Stimulated activated CD4-positive, alpha-beta T cell treated with anti-CD3 and anti-CD28 coated beads, Interleukin-12 subunit alpha, Interleukin-12 subunit beta, amount 100 ng/mL, for 4 hours (primary cell): ENCODE results near the gene VPREB1.
"Not testable (repeated sequence)": the region's sequence is repeated elsewhere in the genome, so short reads cannot be mapped to it uniquely, and the experiment has no call there.

Source experiments
- DNase-seq: peaks from one replicate; pipeline ENCODE4 v3.0.0-alpha.2; 2020

VPREB1 gene

GRCh38 chr22:22214819-22215329, 29.7 kb upstream of the VPREB1 start:
- DNase-seq = no peak

DNA sequence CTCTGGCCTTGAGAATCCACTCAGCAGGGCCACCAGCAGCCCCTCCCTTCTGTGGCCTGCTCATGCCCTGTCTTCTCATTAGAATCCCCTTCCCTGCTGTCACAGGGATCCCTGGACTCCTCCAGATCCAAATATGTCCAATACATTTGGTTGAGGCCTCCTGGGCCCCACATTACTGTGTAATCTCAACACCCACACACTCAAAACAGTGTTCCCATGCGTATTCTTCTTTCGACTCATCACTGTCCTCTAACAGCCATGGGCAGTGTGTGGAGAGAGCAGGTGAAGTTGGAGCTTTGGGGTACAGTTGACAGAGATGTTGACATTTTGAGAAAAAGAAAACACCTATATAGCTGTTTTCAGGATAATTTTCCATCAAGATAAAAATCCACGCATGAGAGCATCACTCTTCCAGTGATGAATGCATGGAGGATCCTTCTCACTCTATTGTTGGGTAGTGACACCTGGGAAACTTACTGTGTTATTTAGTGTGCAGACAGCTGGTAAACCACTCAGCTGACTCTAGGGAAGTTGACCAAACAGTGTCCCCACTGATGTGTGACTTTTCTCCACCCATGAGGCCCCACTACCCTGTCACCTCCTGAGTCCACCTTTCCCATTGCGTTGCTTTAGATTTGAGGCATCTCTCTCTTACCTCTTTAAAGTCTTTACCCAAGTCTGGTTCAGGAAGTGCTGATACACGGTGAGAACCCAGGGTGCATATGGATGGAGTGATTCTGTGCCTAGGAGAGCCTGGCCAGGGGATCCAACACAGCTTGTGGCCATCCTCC, 28.7 kb upstream of the VPREB1 start:
- DNase-seq = no peak

DNA sequence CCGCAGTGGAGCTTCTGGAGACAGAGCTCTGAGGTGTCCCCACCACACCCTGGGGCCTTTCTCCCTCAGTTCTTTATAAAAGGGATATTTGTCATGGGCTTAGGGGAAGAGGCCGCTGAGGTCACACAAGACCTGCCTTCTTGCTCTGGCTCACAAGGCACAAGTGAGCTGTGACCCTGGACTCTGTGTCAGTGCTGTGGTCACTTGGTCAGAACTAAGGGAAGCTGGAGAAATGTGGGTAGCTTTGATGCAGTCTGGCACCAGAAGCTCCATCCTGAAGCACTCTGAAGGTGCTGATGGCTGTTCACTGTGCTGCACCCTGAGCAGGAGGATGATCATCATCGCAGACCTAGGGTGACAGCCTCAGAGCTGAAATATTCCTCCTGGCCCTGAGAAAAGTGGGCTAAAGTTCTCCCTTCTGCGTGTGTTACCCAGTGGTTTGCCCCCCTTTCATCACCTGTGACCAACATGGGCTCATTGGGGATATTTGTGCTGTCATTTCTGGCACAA, 28.1 kb upstream of the VPREB1 start:
- DNase-seq = no peak

GRCh38 chr22:22218302-22218701, 26.3 kb upstream of the VPREB1 start:
- DNase-seq = no peak

DNA sequence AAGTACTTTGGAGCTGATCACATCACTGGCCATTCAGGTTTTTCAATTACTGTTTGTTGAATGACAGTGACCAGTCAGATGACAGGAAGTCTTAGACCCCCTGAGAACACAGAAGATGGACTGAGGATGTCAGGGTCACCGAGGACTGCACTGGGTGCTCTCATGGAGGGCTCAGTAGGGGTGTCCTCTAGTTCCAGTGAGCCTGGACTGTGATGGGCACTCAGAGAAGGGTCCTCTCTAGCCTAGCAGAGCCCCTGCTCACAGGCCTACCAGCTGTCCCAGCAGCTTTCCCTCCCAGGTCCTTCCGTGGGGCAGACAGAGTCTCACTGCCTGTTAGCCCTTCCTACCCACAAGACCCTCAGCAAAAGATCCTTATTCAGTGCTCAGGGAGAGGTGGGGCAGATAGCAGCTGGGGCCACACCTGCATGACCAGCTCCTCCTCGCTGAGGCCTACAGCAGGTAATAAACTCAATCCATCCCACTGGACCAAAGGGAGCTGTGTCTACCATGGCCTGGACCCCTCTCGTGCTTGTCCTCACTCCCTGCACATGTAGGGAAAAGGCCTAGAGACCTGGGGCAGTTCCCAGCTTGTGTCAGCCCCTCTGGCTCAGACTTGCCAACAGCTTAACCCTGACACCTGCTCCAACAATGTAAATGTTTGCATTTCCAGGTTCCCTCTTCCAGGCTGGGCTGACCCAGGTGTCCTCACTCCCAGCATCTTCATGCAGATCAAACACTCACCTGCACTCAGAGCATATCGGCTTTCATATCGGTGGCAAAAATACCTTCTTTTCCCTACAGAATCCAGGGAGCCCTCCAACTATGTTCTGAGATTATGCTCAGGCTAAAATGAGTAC, 25.2 kb upstream of the VPREB1 start:
- DNase-seq = no peak

GRCh38 chr22:22221043-22221442, 23.5 kb upstream of the VPREB1 start:
- DNase-seq = not testable (repeated sequence)

GRCh38 chr22:22226448-22227187, 18.0 kb upstream of the VPREB1 start:
- DNase-seq = no peak

DNA sequence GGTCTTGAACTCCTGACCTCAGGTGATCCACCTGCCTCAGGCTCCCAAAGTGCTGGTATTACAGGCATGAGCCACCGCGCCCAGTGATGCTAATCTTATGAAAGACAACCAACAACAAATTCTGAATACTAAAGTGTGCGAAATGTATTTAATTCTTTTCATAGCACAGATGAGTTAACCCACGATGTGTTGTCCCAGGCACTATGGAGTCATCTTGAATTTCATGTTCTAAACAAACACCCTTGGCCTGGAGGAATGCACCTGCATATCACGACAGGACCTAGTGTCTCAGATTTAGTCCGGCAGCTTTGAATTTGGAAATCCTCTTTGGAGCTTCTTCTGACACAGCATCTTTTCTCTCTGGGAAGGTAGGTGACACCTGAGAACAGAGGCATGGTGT, 16.2 kb upstream of the VPREB1 start:
- no peak for DNase-seq

- DNase-seq = no peak
Observed at GRCh38 chr22:22228921-22229320, 15.7 kb upstream of the VPREB1 start.

DNA sequence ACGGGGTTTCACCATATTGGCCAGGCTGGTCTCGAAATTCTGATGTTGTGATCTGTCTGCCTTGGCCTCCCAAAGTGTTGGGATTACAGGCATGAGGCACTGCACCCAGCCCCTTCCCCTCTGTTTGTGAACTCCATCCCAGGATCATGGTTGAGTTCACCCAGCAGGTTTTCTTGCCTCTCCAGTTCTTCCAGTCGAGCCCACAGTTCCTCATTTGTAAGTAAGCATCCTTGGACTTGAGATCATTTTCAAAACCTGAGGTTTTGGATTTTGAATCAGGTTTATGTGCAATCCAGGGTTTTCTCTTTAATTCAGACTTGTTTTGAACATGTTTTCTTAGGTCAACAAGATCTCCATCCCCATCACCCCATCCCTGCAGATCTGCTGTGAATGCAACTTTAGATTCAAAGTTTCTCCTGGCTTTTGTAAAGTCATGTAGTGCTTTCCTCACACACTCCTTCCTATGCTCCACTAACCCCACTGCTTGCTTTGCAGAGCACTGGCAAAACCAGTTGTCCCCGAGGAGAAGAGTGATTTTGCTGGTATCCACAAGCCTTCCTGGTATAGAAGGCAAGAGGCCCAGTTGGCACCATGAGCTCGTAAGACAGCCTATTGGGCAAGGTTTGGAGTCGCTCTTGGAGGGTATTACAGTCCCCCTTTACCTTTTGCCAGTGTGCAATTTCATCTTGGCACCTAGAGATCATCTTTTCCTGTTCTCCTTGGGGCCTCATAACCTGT, 14.7 kb upstream of the VPREB1 start:
- no peak for DNase-seq

DNA sequence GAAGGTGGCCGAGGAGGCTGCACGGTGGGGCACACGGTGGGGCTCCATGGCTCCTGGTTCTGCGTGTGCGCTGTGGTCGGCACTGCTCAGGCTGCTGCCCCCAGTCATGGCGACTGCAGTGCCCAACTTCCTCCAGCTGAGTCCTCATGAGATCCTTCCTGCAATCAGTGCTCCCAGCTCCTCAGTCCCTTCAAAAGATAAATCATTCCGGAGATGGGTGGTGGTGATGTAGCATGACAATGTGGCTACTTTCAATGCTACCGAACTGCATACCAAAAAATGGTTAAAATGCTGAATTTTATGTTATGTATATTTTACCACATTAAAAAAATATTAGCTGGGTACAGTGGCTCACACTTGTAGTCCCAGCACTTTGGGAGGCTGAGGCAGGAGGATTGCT, 14.1 kb upstream of the VPREB1 start:
- DNase-seq = no peak

GRCh38 chr22:22233081-22233480, 11.5 kb upstream of the VPREB1 start:
- no peak for DNase-seq

GRCh38 chr22:22235558-22235957, 9.0 kb upstream of the VPREB1 start:
- peak; percentile 62 for DNase-seq

DNA sequence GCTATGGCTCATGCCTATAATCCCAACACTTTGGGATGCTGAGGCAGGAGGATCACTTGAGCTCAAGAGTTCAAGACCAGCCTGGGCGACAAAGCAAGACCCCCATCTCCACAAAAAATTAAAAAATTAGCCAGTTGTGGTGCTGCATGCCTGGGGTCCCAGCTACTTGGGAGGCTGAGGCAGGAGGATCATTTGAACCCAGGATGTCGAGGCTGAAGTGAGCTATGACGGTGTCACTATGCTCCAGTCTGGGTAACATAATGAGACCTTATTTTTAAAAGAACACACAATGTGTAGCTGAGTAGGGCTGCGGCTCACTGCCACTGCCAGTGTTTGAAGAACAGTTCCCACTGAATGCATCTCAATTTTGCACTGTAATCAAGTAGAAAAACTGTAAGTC, 7.1 kb upstream of the VPREB1 start:
- DNase-seq = no peak

GRCh38 chr22:22239311-22239939, 5.2 kb upstream of the VPREB1 start:
- DNase-seq = no peak

DNA sequence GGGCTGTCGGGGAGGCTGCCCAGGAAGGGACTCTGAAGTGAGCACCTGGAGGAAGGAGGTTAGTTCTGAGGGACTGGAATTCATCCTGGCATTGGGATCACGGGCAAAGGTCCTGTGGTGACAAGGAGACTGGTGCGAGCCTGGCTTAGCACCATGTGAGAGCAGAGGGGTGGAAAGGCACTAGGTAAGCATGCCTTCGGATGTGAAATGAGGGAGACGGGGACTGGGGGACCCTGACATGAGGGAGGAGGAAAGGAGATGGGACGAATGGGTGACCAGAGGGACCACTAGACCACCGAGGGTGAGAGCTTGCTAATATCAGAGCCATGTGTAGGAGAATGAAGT, 3.1 kb upstream of the VPREB1 start:
- no peak for DNase-seq

DNA sequence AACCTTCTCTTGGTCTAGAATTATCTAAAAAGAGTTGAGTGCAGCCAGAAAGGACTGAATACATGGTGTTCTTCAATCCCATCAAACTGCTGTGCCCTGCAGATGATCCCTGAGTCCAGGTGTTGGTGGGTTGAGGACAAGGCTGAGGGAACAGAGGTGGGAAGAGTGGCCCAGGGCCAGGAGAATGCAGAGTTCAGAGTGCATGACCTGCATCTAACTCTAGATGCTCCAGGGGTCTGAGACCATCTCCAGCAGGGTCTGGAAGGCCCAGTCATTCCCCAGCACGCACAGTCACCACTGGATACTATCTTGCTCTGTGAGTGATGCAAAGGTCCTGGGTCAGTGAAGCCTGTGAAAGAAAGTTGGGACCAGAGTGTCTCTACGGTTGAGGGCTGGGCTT, 2.1 kb upstream of the VPREB1 start:
- no peak for DNase-seq

DNA sequence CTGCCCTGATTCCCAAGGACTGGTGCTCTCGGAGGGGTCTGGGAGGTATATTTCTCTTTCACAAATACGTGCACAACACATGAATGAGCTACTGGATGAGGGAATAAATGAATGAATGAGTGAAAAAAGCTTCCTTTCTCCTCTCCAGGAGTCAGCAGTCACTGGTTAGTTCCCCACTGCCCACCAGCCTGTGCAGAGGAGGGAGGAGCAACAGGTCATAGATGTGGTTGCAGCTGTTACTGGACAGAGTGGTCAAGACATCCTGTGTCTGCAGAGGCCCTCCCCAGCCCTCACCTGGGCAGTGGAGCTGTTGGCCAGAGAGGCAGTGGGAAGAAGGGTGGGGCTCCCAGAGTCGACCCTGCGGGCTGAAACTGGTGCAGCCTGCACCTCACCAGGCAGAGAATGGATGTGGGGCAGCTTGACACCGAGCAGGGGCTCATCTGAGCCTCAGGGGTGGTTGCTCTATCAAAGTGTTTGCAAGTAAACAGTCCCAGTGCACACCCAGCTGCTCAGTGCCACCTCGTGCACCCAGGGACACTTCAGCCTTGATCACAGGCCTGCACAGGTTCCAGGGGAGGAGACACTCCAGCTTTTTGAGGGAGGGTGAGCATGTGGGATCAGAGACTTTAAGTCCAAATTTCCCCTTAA, 1.4 kb upstream of the VPREB1 start:
- no peak for DNase-seq

DNA sequence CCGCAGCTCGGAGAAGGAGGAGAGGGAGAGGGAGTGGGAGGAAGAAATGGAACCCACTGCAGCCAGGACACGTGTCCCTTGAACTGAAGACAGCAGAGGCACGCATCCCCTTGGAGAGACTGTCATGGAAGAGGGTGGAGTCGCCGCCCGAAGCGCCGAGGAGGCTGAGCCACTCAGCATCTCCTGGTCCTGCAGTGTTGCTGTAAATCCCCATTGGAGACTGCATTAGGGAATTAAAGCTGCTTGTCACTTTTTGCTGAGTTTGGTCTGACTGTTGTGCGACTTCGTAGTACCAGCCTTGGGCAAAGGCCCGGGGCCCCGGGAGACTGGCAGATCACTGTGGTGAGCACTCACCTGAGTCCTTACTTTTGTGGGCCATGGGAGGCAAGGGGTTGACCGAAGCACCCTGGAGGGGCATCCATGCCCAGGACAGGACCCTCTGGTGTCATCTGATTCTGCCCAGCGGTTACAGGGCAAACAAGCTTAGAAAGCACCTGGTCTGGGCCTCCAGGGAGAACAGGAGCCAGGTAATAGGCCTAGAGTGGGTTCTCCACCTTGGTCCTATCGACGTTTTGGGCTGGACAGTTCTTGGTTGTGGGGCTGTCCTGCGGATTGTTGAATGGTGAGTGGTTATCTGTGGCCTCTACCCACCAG, 797 bp downstream of the VPREB1 start:
- DNase-seq = no peak

DNA sequence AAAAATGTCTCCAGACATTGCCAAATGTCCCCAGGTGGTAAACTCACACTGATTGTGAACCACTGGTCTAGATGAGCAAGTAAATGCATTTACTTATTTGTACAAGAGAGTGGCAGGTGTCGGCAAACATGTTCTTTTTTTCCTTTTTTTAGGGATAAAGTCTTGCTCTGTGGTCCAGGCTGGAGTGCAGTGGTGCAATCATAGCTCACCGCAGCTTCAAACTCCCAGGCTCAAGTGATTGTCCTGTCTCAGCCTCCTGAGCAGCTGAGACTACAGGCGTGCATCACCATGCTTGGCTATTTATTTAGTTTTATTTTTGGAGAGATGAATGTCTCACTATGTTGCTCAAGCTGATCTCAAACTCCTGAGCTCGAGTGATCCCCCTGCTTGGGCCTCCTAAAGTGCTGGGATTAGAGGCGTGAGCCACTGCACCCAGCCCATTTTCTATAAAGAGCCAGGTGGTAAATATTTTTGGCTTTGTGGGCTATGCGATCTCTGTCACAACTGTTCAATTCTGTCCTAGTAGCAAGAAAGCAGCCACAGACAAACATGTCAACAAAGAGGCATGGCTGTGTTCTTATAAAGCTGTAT, 1.4 kb downstream of the VPREB1 start:
- no peak for DNase-seq

GRCh38 chr22:22246706-22247105, 2.1 kb downstream of the VPREB1 start:
- no peak for DNase-seq
